ENCODE measurements around the gene PIK3CG.
"Not testable (repeated sequence)": the region's sequence is repeated elsewhere in the genome, so short reads cannot be mapped to it uniquely, and the experiment has no call there.

DNA sequence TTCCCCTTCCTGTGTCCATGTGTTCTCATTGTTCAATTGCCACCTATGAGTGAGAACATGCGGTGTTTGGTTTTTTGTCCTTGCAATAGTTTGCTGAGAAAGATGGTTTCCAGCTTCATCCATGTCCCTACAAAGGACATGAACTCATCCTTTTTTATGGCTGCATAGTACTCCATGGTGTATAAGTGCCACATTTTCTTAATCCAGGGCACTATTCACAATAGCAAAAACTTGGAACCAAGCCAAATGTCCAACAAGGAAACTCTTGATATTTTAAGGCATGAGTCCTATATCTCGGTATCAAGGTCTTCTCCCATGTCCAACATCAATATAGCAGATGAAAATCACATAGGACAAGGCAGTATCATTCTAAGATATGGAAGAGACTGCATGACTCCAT, 64.5 kb downstream of the PIK3CG start:
- TF ChIP-seq POLR2A (IDR thresholded peaks at IDR 0.05): not testable (repeated sequence)
- TF ChIP-seq, protein P1, sequence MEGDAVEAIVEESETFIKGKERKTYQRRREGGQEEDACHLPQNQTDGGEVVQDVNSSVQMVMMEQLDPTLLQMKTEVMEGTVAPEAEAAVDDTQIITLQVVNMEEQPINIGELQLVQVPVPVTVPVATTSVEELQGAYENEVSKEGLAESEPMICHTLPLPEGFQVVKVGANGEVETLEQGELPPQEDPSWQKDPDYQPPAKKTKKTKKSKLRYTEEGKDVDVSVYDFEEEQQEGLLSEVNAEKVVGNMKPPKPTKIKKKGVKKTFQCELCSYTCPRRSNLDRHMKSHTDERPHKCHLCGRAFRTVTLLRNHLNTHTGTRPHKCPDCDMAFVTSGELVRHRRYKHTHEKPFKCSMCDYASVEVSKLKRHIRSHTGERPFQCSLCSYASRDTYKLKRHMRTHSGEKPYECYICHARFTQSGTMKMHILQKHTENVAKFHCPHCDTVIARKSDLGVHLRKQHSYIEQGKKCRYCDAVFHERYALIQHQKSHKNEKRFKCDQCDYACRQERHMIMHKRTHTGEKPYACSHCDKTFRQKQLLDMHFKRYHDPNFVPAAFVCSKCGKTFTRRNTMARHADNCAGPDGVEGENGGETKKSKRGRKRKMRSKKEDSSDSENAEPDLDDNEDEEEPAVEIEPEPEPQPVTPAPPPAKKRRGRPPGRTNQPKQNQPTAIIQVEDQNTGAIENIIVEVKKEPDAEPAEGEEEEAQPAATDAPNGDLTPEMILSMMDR (IDR thresholded peaks at IDR 0.05): not testable (repeated sequence)
